WERI-Rb-1 (cell line): ENCODE measurements around the gene ZBED4.
A peak's percentile ranks its signal among the peaks of the same experiment; 100 is the strongest.

Experiments
- DNase-seq: peaks from one replicate; pipeline ENCODE4 v3.0.0-alpha.2; 2020
- H3K27ac ChIP-seq: fragments of 250-450 bp; sonication (Bioruptor Pico); 2 replicates; pipeline ENCODE4 v1.5.1; 2020; ENCODE audit warnings: mild to moderate bottlenecking, moderate library complexity
- H3K27me3 ChIP-seq: fragments of 250-450 bp; sonication (Bioruptor Pico); 2 replicates; pipeline ENCODE4 v1.5.1; 2021; ENCODE audit warnings: mild to moderate bottlenecking, low read depth, moderate library complexity; ENCODE audit not compliant: insufficient read depth, severe bottlenecking
- H3K36me3 ChIP-seq: fragments of 250-450 bp; sonication (Bioruptor Pico); 2 replicates; pipeline ENCODE4 v1.5.1; 2020; ENCODE audit warnings: mild to moderate bottlenecking, moderate library complexity
- H3K4me3 ChIP-seq: 2 replicates; pipeline ENCODE4 v1.5.1; 2011; ENCODE audit warnings: low read depth, mild to moderate bottlenecking, control low read depth, low read length
- H3K9me3 ChIP-seq: fragments of 250-450 bp; sonication (Bioruptor Pico); 2 replicates; pipeline ENCODE4 v1.5.1; 2021; ENCODE audit warnings: mild to moderate bottlenecking, moderate library complexity; ENCODE audit not compliant: severe bottlenecking
- CTCF ChIP-seq: IDR thresholded peaks from 2 replicates; pipeline ENCODE4 v1.5.1; 2011; ENCODE audit warnings: low read depth, mild to moderate bottlenecking, control low read depth, inconsistent platforms, low read length

Gene ZBED4

GRCh38 chr22:49927483-49928184, 74.0 kb downstream of the ZBED4 start:
- DNase-seq: no peak
- TF ChIP-seq CTCF: no peak
- Histone ChIP-seq H3K27me3 (peaks cover 4% of the 10 kb centered on the region), H3K36me3 (peaks cover 6% of the 10 kb centered on the region; the same call in 1 of the 2 replicates), H3K4me3 (no peak overlapping the region), H3K27ac (no peak overlapping the region), H3K9me3 (no peaks in the 10 kb centered on the region)

GRCh38 chr22:49928185-49928495, 74.5 kb downstream of the ZBED4 start:
- Histone ChIP-seq H3K27ac (no peak overlapping the region), H3K9me3 (no peaks in the 10 kb centered on the region), H3K27me3 (peaks cover 4% of the 10 kb centered on the region), H3K4me3 (no peak overlapping the region), H3K36me3 (peaks cover 6% of the 10 kb centered on the region; the same call in 1 of the 2 replicates)
- no peak for TF ChIP-seq CTCF
- DNase-seq: no peak

GRCh38 chr22:49928555-49929210, 75.0 kb downstream of the ZBED4 start:
- peaks cover 6% of the 10 kb centered on the region; the same call in 1 of the 2 replicates for H3K36me3 ChIP-seq
- H3K27me3 ChIP-seq: peaks cover 4% of the 10 kb centered on the region
- DNase-seq: no peak
- H3K27ac ChIP-seq: no peak overlapping the region
- H3K9me3 ChIP-seq: no peaks in the 10 kb centered on the region
- no peak overlapping the region; the same call in 1 of the 2 replicates for H3K4me3 ChIP-seq
- TF ChIP-seq CTCF: no peak

- H3K27ac ChIP-seq: no peak overlapping the region
- peaks cover 6% of the 10 kb centered on the region; the same call in 1 of the 2 replicates for H3K36me3 ChIP-seq
- H3K27me3 ChIP-seq: peaks cover 4% of the 10 kb centered on the region
- peak; percentile 75 for TF ChIP-seq CTCF
- DNase-seq: peak; percentile 53
- H3K9me3 ChIP-seq: no peaks in the 10 kb centered on the region
- H3K4me3 ChIP-seq: no peak overlapping the region; the same call in 1 of the 2 replicates
Observed at GRCh38 chr22:49929211-49929979, 75.8 kb downstream of the ZBED4 start.

GRCh38 chr22:49929994-49930575, 76.4 kb downstream of the ZBED4 start:
- Histone ChIP-seq H3K36me3 (peaks cover 6% of the 10 kb centered on the region; the same call in 1 of the 2 replicates), H3K27ac (no peak overlapping the region), H3K4me3 (no peak overlapping the region), H3K27me3 (peaks cover 4% of the 10 kb centered on the region), H3K9me3 (no peaks in the 10 kb centered on the region)
- no peak for TF ChIP-seq CTCF
- no peak for DNase-seq
